Measurements from ENCODE around the gene BBS5.
"Not testable (repeated sequence)": the region's sequence is repeated elsewhere in the genome, so short reads cannot be mapped to it uniquely, and the experiment has no call there.

Gene BBS5

GRCh38 chr2:169539460-169539859 lies 60.2 kb downstream of the BBS5 start:
- in situ Hi-C loops (cut with MboI; ENCODE audit: low sequenced_read_pairs): not testable (repeated sequence)

- in situ Hi-C loops (cut with MboI; ENCODE audit: low sequenced_read_pairs): no loop called here
Measured at GRCh38 chr2:169540146-169540545, 60.9 kb downstream of the BBS5 start.

GRCh38 chr2:169542433-169542832 lies 63.1 kb downstream of the BBS5 start:
- in situ Hi-C loops (cut with MboI; ENCODE audit: low sequenced_read_pairs): no loop called here

GRCh38 chr2:169546756-169547155 lies 67.5 kb downstream of the BBS5 start:
- in situ Hi-C loops (cut with MboI; ENCODE audit: low sequenced_read_pairs): no loop called here

Measured in HL-60/S4 treated with phorbol 12-myristate 13-acetate at 8.2 ng/mL for 4 days and 3 days (cell line).